HepG2 (cell line): ENCODE results near the gene SURF6. TPM values are rescaled to one million over a fixed set of nuclear protein-coding genes. Genes with fewer than 3 reads are reported as not detected.
A peak's percentile ranks its signal among the peaks of the same experiment; 100 is the strongest.

Experiments
- ATF4 ChIP-seq, 2 experiments: fragments of 450-650 bp in 1 of 2; sonication (generic) in 1 of 2; formaldehyde crosslinking; IDR thresholded peaks; 2 replicates each; pipeline versions ENCODE4 v1.5.0 to v1.8.0; 2020 to 2022; ENCODE audit warnings: mild to moderate bottlenecking in 1 of 2, missing genetic modification reagents in 1 of 2
- ATRX ChIP-seq: sonication (generic); formaldehyde crosslinking; IDR thresholded peaks from 2 replicates; pipeline ENCODE4 v1.4.0; 2020; ENCODE audit warnings: missing genetic modification reagents, borderline replicate concordance
- BORCS8-MEF2B ChIP-seq: sonication (generic); formaldehyde crosslinking; IDR thresholded peaks from 2 replicates; pipeline ENCODE4 v1.8.0; 2022; ENCODE audit warnings: mild to moderate bottlenecking, missing genetic modification reagents
- BRF2 ChIP-seq: sonication (generic); formaldehyde crosslinking; IDR thresholded peaks from 2 replicates; pipeline ENCODE4 v1.8.1; 2022; ENCODE audit warnings: mild to moderate bottlenecking, missing genetic modification reagents
- CCDC6 ChIP-seq: sonication (generic); formaldehyde crosslinking; IDR thresholded peaks from 2 replicates; pipeline ENCODE4 v1.8.1; 2022; ENCODE audit warnings: mild to moderate bottlenecking, missing genetic modification reagents, moderate library complexity
- DNMT3B ChIP-seq: conservative IDR thresholded peaks from 2 replicates; pipeline ENCODE4 v1.6.1; 2016; ENCODE audit warnings: missing biosample characterization, control low read depth
- ETV5 ChIP-seq: IDR thresholded peaks from 2 replicates; pipeline ENCODE4 v1.6.1; 2018; ENCODE audit warnings: missing biosample characterization, missing genetic modification reagents, inconsistent platforms, borderline replicate concordance
- FLYWCH1 ChIP-seq: sonication (generic); formaldehyde crosslinking; IDR thresholded peaks from 2 replicates; pipeline ENCODE4 v1.8.1; 2023; ENCODE audit warnings: mild to moderate bottlenecking, missing genetic modification reagents
- GATAD2A ChIP-seq: IDR thresholded peaks from 2 replicates; pipeline ENCODE4 v1.6.1; 2016
- HIC2 ChIP-seq: sonication (generic); formaldehyde crosslinking; IDR thresholded peaks from 2 replicates; pipeline ENCODE4 v1.9.0; 2022; ENCODE audit warnings: low read depth, missing genetic modification reagents
- MIER3 ChIP-seq: IDR thresholded peaks from 2 replicates; pipeline ENCODE4 v1.6.1; 2016; ENCODE audit warnings: missing compliant biosample characterization, borderline replicate concordance
- NR0B2 ChIP-seq: sonication (generic); formaldehyde crosslinking; IDR thresholded peaks from 2 replicates; pipeline ENCODE4 v1.4.0; 2020; ENCODE audit warnings: mild to moderate bottlenecking, missing genetic modification reagents
- PAF1 ChIP-seq: IDR thresholded peaks from 2 replicates; pipeline ENCODE4 v1.6.1; 2016; ENCODE audit warnings: missing genetic modification reagents, missing compliant biosample characterization
- POLR2G ChIP-seq: fragments of 200-400 bp; formaldehyde crosslinking; IDR thresholded peaks from 2 replicates; pipeline ENCODE4 v1.6.1; 2018; ENCODE audit warnings: mild to moderate bottlenecking, low read depth, low read length, moderate library complexity
- RBM22 ChIP-seq: fragments of 200-400 bp; formaldehyde crosslinking; optimal IDR thresholded peaks from 2 replicates; pipeline ENCODE3; 2017; ENCODE audit warnings: mild to moderate bottlenecking, low read length, moderate library complexity
- RFXAP ChIP-seq: sonication (generic); formaldehyde crosslinking; IDR thresholded peaks from 2 replicates; pipeline ENCODE4 v1.4.0; 2020; ENCODE audit warnings: missing genetic modification reagents, borderline replicate concordance
- SP4 ChIP-seq: sonication (generic); formaldehyde crosslinking; IDR thresholded peaks from 2 replicates; pipeline ENCODE4 v1.8.1; 2023; ENCODE audit warnings: mild to moderate bottlenecking, missing genetic modification reagents
- SPEN ChIP-seq: sonication (generic); formaldehyde crosslinking; IDR thresholded peaks from 2 replicates; pipeline ENCODE4 v1.5.1; 2020; ENCODE audit warnings: low read depth, mild to moderate bottlenecking, missing genetic modification reagents
- SRY ChIP-seq: sonication (generic); formaldehyde crosslinking; IDR thresholded peaks from 2 replicates; pipeline ENCODE4 v1.8.0; 2022; ENCODE audit warnings: mild to moderate bottlenecking, missing genetic modification reagents
- TBP ChIP-seq: sonication (generic); formaldehyde crosslinking; IDR thresholded peaks from 2 replicates; pipeline ENCODE4 v1.5.0; 2020; ENCODE audit warnings: missing genetic modification reagents
- ZBTB7B ChIP-seq: sonication (generic); formaldehyde crosslinking; IDR thresholded peaks from 2 replicates; pipeline ENCODE4 v1.4.0; 2020; ENCODE audit warnings: missing genetic modification reagents
- ZNF235 ChIP-seq: sonication (generic); formaldehyde crosslinking; IDR thresholded peaks from 2 replicates; pipeline ENCODE4 v1.8.1; 2023; ENCODE audit warnings: mild to moderate bottlenecking, missing genetic modification reagents, borderline replicate concordance
- ZNF296 ChIP-seq: sonication (generic); formaldehyde crosslinking; conservative IDR thresholded peaks from 2 replicates; pipeline ENCODE4 v1.5.0; 2020; ENCODE audit warnings: mild to moderate bottlenecking, missing genetic modification reagents
- ZNF605 ChIP-seq: sonication (generic); formaldehyde crosslinking; IDR thresholded peaks from 2 replicates; pipeline ENCODE4 v1.8.0; 2022; ENCODE audit warnings: mild to moderate bottlenecking, missing genetic modification reagents
- ZNF691 ChIP-seq: sonication (generic); formaldehyde crosslinking; IDR thresholded peaks from 2 replicates; pipeline ENCODE4 v1.4.0; 2020; ENCODE audit warnings: missing genetic modification reagents, low read depth, mild to moderate bottlenecking, borderline replicate concordance
- polyA plus RNA-seq, 8 experiments: library from polyadenylated mRNA; depleted of rRNA in 3 of 8; stranded (reverse) in 7 of 8; unstranded in 1 of 8; fragments of >200 nt; fragmentation: Illumina TruSeq in 4 of 8; extraction: Trizol in 4 of 8; gene quantifications; 2 replicates each; pipeline versions ENCODE4 v1.2.1 to v1.2.3, GENCODE V29; 2011 to 2016; ENCODE audit warnings: low read depth in 4 of 8, missing spikeins in 1 of 8, mixed read lengths in 1 of 8; ENCODE audit not compliant: insufficient read depth in 1 of 8
- total RNA-seq, 5 experiments: library from RNA; depleted of rRNA; stranded (reverse); fragments of >200 nt; fragmentation: Illumina TruSeq; extraction: Trizol; gene quantifications; 2 replicates each; pipeline ENCODE4 v1.2.3, GENCODE V29; 2016; ENCODE audit warnings: low read depth in 1 of 5

The SURF6 gene
- total and polyA plus RNA-seq, 2 of the 13 experiments (the other 11 are each of a cell fraction or from before 2014, with no cell fraction given) = 5.9 to 14.7 TPM

- TF ChIP-seq GATAD2A (no peak), ZNF691 (CRISPR knock-in tag) (no peak), ATRX (CRISPR knock-in tag) (no peak), MIER3 (CRISPR knock-in tag) (no peak), ATF4 (CRISPR knock-in tag; IDR thresholded peaks at IDR 0.05) (no peak), POLR2G (peak; percentile 30), SP4 (CRISPR knock-in tag) (no peak), TBP (CRISPR knock-in tag) (no peak), DNMT3B (CRISPR knock-in tag) (no peak), NR0B2 (no peak), ZNF235 (no peak), RBM22 (peak; percentile 84), CCDC6 (CRISPR knock-in tag) (no peak), ETV5 (CRISPR knock-in tag) (no peak), BRF2 (CRISPR knock-in tag) (no peak), SPEN (no peak), FLYWCH1 (CRISPR knock-in tag) (no peak), PAF1 (CRISPR knock-in tag) (peak; percentile 61), HIC2 (CRISPR knock-in tag) (0 out of 2 replicates have a peak, but pooled peaks have one; percentile 28), RFXAP (CRISPR knock-in tag) (no peak), ZNF296 (CRISPR knock-in tag) (no peak), ZBTB7B (CRISPR knock-in tag) (0 out of 2 replicates have a peak, but pooled peaks have one; percentile 27), ZNF605 (CRISPR knock-in tag) (no peak), BORCS8-MEF2B (CRISPR knock-in tag) (0 out of 2 replicates have a peak, but pooled peaks have one; percentile 21), SRY (CRISPR knock-in tag) (no peak)
Observed at GRCh38 chr9:133360400-133361393, 24.7 kb upstream of the SURF6 start (continued).
